HG03565 (cell line): ENCODE data around the gene BCL10.

Source experiments
- ATAC-seq: cut with Tn5 transposase; IDR thresholded peaks from one replicate; pipeline ENCODE4 v1.9.1; 2021; ENCODE audit warnings: mild to moderate bottlenecking, moderate library complexity; ENCODE audit not compliant: unreplicated experiment

BCL10 gene

DNA sequence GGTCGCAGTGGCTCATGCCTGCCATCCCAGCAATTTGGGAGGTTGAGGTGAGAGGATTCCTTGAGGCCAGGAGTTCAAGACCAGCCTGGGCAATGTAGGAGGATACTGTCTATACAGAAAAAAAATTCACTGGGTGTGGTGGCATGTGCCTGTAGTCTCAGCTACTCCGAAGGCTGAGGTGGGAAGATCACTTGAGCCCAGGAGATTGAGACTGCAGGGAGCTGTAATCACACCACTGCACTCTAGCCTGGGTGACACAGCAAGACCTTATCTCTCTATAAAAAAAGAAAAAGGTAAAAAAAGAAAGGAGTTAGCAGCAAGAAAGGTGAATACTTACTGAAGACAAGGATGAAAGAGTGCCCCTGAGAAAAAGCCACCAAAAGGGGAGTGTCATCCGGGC, 23.7 kb upstream of the BCL10 start:
- ATAC-seq, result no peak

DNA sequence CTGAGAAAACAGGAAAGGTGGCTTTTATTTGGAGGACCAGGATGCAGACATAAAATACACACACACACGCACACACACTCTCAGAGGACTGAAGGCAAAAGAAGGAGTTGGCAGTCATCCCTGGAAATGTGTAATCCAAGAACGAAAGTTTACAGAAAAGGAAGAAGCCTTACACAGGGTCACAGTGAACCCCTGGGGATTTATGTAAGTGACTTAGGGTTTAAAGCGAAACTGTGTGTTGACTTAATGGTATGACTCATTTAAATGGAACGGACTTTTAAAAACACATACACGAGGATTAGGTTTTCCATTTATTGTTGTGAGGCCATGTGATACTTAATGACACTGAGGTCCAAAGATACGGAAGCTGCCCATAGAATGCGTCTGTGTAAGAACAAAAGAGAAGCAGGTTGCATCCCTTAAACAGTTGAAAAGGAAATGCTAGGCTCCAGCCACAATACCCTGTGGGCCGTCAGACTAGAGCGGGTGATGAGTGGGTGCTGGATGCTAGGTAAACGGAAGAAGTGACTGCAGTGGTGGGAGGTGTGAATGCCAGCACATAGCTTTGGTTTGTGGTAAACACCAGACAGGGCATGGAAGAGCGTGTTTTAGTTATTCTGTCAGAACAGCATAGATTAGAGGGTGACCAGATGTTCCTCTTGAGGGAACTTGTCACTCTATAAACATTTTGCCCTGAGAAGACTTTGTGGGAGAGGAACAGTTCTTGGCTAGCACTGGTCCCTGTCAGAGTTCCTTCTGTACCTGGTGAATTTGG, 21.6 kb upstream of the BCL10 start:
- ATAC-seq, result peak; percentile 94

DNA sequence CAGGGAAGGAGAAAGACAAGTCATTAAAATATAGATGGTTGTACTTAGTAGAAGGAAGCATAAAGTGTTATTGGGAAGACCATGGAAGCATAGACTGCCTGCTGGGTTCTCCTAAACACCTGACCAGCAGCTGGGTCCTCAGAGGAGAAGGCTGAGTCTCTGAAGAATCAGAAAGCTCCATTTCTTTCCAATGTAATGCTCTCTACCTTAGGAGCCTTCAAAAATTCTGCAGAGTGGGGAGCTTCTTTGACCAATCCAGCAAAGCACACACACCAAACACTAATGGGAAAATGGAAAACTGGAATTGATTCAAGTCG, 21.1 kb upstream of the BCL10 start:
- ATAC-seq, result no peak

DNA sequence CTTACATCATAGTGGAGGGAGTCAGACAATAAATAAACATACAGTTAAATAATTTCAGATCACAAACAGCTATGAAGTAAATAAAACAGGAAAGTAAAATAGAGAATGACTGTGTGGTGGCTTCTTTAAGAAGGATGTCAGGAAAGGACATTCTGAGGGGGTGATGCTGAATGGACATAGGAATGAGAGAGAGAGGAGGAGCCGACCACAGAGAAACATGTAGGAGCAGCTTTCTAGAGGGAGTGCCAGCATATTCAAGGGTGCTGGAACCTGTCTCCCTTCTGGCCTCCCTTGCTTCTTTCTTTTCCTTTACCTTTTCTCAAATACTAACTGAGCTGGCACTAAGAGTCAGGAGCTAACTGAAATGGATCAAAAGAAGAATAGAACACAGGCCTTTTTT, 20.5 kb upstream of the BCL10 start:
- no peak for ATAC-seq

DNA sequence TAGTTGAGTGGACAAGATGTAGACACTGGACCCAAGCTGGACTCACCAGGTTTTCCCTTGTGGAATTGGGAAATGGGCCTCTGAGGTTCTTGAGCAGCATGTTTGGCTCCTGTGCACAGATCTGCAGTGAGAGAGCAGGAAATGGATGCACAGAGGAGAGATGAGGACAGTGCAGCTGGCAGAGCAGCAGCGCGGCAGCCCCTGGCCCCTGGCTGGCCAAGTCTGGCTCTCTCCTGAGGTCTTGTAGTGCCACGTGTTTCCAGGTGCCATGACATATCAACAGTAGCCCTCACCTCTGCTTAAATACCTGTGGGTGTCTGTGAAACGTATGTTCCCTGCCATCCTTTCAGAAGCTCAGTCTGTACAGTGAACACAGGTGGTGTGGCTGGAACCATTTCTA, 19.2 kb upstream of the BCL10 start:
- no peak for ATAC-seq

DNA sequence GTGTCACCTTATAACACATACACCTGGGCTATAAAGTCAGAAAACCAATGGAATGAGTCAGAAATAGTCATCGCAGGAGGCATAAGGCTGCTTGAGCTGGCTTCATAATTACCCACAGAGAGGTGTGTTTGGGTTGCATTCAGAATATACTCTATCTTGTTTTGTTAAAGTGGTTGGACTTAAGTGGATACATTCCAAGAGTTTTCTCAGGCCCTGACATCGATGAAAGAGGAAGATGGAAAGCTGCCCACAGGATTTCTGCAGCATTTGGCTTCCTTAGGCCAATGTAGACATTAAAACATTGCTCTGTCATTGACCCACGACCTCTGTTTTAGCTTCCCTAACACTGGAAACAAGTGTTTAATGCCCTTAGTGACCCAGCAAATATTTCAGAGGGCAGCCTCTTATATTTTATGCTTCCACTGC, 18.6 kb upstream of the BCL10 start:
- ATAC-seq, result no peak

DNA sequence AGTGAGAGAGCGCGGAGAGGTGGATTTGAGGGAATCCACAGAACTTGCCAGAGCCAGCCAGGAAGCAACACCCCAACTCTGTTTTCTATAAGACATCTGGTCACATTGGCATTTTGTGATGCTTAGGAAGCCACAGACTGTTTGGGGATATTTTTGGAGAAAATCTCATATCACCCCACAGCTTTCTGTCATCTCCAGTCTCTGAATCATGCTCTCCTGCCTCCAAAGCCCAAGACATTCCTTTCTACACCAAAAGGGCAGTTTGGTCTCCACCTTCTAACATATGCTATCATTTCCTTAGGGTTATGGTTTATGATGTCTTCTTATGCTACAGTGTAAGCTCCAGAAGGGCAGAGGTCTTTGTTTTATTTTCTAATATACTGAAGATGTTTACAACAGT, 14.4 kb upstream of the BCL10 start:
- no peak for ATAC-seq

DNA sequence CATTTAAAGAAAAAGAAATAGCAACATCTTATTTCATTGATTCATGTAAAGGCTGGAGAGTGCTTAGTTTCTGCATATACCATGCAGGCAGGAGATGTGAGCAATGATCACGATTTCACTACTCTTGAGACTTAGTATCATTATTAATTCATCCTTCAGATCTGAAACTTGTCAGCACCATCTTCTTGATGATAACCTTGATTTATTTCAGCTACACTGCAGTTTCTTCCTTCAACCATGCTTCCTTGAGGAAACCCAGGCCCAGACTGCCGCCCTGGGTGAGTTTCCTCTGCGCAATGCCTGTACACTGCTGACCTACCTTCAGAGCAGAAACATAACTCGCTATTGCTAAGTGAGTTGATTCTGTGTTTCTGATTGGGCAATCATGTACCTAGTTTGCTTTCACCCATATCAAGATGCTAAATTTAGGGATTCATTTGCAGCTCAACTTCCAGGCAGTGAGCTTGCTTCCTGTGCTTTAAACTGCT, 13.5 kb upstream of the BCL10 start:
- no peak for ATAC-seq

DNA sequence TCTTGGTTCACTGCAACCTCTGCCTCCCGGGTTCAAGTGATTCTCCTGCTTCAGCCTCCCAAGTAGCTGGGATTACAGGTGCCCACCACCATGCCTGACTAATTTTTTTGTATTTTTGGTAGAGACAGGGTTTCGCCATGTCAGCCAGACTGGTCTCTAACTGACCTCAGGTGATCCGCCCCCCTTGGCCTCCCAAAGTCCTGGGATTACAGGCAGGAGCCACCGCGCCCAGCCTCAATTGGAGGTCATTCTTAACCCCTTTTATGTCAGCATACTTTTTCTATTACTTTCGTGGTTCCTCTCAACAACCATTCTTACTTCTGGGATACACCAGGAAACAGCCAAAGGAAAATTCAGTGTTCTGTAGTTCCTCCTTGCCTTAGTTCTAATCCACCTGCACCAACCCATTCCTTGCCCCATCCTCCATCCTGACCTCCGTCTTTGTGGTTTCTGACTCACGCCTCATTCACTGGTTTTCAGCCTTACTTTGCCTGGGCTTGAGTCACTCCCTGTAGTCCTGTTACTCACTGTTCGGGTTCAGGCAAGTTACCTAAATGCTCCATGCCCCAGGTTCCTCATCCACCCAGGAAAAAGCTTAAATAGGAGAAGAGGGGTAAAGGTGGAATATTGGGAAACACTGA, 12.9 kb upstream of the BCL10 start:
- ATAC-seq, result no peak

DNA sequence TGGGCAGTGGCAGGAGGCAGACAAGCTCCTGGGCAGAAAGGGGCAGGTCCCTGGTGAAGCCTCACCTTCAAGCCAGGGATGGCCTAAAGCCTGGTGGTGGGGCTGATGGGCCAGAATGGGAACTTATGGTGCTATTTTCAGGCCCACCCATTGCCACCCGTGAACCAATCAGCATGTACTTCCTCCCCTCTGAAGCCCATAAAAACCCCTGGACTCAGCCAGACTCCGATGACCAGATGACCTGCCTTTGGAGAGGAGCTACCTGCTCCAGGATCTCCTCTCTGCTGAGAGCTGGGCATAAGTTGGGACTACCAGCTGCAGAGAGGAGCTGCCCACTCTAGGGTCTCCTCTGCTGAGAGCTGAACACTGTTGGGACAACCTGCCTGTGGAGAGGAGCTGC, 7.8 kb upstream of the BCL10 start:
- ATAC-seq, result no peak

DNA sequence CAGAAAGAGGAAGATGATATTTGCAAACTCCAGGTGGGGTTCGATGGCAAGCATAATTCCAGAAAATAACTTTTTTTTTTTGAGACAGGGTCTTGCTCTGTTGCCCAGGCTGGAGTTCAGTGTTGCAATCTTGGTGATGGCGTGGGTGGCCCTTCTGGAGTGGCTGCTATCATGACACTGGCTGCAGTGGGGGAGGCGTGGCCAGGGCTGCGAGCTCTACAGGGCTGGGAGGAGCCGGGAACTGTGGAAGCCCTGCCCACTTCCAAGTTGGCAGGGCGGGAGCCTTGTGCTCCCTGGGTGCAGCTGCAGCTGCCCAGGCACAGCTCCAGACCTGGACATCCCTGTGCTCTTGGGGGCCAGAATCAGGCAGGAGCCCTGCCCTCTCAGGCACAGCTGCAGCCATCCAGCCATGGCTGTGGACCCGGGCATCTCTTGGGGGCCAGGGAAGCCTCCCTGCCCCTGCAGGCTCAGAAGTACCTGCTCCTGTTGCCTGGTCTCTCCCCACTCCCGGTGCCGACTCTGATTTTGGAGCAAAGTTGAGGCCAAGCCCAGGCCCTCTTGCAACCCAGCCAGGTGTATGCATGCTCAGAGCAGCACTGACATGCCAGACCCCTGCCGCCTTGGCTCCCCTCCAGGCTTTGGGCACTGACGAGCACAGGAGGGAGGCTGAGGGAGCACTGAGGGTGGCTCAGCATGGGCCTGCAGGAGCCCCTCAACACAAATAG, 7.2 kb upstream of the BCL10 start:
- ATAC-seq, result no peak

DNA sequence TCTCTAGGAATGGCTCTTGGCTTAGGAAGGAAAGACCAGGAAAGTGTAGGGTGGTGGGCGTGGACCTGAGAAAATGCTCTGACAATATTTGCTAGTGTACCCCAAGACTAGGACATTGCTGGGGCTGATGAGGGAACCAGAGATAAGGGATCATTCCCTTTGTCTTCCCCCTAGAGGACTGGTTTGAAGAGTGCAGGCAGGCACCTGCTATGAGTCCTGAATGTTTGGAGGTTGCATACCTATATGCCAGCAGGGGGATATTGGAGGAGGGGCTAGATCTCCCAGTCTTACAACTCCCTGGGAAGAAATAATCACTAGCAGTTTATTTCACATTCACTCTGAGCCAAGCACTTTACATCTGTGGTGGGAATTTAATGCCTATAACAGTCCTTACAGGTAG, 6.0 kb upstream of the BCL10 start:
- no peak for ATAC-seq

DNA sequence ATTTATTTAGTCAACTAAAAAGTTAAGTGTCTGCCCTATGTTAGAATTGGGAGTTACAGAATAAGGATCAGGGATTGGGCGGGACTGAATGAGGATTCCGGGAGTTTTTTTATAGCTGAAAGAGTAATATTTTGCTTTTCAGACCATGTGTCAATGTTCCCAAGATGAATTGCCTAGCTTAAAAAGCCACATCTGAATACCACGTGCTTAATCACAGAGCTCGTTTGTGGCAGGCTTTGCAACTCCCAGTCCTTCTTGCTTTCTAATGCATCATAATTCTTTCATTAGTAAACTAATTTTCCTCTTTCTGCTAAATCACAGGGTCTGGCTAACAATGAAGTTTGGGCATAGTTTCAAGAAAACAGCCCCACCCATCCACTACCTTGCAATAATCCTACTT, 4.2 kb upstream of the BCL10 start:
- no peak for ATAC-seq

DNA sequence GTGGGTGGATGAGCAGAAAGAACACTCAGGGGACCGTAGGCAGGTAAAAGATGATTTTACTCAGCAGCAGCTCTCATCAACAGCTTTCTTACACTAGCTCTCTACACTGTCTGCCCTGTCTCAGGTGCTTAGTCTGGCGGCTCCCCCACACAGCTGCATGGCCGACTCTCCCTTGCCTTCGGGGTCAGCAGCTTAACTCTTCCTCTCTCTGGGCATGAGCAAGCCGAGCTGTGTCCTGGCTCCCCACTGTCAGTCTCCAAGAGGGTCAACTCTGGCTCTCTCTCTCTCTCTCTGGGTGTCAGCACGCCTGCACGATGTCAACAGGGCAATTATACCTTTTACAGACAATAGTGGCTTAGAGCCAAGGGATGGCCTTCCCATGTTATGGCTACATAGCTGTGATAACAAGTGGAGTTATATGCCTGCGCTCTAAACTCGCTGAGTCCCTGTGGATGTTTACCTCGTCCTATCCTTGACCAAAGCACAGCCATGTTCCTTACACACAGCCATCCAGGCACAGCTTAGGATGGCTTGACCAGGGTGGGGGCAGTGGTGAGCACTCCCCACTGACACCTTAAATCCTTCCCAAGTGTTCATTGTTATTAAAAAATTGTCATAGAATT, 3.1 kb upstream of the BCL10 start:
- ATAC-seq, result no peak

DNA sequence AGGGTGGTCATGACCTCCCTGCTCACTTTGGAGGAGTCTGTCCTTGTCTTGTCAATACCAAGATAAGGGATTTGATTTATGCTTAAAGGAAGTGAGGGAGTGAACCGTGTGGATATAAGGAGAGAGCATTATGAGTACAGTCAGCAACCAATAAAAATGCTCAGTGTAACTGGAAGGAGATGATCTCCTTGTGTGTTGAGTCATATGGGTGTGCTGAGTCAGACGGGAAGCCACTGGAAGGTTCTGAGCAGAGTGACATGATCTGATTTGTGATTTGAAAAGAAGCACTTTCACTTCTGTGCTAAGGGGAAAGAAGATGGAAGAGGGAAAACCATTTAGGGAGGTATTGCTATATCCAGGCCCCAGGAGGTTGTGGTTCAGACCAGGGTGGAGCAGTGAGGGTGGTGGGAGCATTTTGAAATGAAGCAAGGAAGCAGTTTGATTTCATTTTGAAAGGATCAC, 2.5 kb upstream of the BCL10 start:
- ATAC-seq, result peak; percentile 28

DNA sequence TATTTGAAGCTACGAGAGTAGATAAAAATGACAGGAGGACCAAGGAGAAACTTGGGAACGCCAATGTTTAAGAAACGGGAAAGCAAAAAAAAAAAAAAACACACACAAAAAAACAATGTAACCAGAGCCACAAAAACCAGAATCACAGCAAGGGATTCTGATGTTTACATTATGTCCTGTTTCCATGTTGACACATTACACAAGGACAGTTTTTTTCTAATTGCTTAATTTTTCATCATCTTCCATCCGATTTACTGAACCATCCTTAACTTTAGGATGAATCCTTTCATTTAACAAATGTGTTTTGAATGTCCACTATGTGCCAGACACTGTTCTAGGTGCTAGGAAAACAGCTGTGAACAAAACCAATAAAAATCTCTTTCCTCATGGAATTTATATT, 1.4 kb upstream of the BCL10 start:
- ATAC-seq, result no peak

DNA sequence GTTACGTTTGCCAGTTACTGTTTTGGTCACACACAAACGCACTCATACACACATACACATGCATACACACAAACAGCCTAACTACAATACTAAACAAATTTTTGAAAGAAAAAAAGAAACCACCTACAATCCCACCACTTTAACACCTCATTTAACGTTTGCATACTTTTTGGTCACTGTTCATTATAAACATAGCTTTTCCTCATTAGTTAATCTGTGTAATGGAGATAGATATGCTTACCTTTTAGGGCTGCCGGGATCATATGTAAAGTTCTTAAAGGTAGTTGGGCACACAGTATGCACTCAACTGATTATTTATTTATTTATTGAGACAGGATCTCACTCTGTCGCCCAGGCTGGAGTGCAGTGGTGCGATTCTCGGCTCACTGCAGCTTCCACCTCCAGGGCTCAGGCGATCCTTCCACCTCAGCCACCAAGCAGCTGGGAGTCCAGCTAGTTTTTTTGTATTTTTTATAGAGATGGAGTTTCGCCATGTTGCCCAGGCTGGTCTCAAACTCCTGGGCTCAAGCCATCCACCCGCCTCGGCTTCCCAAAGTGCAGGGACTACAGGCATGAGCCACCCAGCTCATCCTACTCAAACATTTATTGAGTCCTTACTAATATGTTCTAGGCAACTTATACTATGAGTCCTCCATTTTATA, 677 bp upstream of the BCL10 start:
- no peak for ATAC-seq

DNA sequence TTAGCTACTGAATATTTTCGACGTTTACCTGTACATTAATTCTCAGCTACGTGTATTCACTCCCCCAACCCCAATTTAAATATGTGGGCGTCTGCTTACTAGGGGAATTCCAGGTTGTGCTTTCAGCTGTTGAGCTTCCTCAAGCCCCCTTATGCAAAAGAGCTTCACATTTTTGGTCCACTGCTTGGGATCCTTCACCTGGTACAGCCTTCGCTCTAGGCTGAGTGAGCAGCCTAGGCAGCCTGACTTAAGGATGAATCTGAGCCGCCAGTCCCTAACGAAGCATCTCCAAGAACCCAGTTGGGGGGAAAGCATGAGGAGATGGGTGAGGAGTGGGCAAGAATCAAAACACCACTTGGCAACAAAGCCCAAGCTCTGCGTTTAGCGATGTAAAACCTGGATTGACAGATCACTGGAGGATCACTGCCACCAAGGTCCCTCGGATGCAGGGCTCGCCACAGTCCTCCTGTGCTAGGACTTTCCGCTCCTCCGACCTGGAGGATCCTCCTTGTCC, 674 bp downstream of the BCL10 start:
- ATAC-seq, result no peak

DNA sequence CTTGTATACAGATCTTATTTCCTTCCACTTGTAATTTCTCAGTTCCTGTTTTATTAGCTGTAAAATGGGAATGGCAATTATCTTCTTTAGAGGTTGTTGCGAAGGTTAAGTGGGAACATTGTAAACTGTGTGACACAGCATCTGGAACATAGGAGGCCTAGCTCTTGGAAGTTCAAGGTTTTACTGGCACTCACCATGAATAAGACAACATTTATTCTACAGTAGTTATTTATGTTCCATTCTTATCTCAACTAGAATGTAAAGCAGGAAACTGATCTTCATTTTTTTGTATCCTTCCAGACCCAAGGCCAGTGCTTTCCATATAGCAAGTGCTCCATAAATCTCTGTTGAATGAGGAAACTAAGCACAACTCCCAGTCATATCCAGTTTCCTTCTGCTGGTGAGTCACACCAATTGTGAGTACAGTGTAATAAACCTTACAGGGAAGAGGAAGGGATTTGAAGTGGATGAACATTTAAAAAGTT, 1.4 kb downstream of the BCL10 start:
- no peak for ATAC-seq

DNA sequence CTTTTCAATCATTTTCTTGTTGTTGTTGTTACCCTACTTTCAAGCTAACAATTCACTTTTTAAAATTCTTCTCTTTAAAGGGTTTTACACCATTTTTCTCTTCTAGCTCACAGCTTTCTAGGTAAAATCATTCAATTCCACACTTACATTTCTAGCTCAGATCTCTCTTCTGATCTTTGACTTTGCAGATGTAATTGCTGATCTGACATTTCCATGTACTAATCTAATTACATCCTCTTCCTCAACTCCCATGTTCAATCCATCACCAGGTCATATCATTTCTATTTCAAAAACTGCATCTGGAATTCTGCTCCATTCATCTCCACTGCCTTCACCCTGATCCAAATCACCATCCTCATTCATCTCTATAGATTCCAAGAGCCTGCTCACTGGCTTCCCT, 3.0 kb downstream of the BCL10 start:
- no peak for ATAC-seq
